Cardiac septum (tissue), 1 donor: ENCODE measurements around the gene ZNF428. TPM values are rescaled to one million over a fixed set of nuclear protein-coding genes. Genes with fewer than 3 reads are reported as not detected.
"Not testable (repeated sequence)": the region's sequence is repeated elsewhere in the genome, so short reads cannot be mapped to it uniquely, and the experiment has no call there.

ENCODE experiments used
- DNase-seq: peaks from one replicate; pipeline ENCODE4 v3.0.0-alpha.2; 2020; ENCODE audit warnings: low spot score
- intact Hi-C: fragments of 100-400 bp; cut with DNase I; formaldehyde crosslinking; loops from one replicate; pipeline ENCODE4 v1.14.0; 2022
- total RNA-seq: library from RNA; stranded (reverse); fragmentation: NEBNext Ultra II Directional; extraction: Animal tissue kit (Norgen Biotek cat#: 25700); gene quantifications from one replicate; pipeline ENCODE4 v1.2.1, GENCODE V29; 2021
- donor health status: DM: no; HTN: no; CAD: no.

Gene ZNF428
- total RNA-seq, 1 donor from 2014 or later: 35.6 TPM

- intact Hi-C loops: no loop called here
- no peak for DNase-seq
Observed at GRCh38 chr19:43622956-43623355, 3.5 kb upstream of the ZNF428 start.

GRCh38 chr19:43622070-43622469 is 2.6 kb upstream of the ZNF428 start:
- DNase-seq: no peak
- intact Hi-C loops: no loop called here

GRCh38 chr19:43620061-43621001 is 902 bp upstream of the ZNF428 start:
- DNase-seq: no peak
- intact Hi-C loops: no loop called here

DNA sequence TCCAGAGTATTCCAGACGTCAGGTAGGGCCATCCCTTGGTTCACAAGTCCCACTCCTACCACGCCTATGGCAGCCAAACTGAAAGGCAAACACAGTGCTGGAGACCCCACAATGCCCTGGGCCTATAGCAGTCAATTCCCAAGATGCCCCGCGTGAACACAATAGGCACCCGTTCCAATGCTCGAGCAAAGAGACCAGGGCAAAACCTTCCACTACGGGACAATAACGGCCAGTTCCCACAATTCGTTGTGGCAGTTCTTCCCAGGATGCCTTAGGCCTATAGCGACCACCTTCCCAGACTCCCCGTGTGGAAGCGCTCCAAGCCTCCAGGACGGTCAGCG is 538 bp downstream of the ZNF428 start:
- intact Hi-C loops: loop anchor here (1.0 kb wide), 1 partner anchor 23 kb away; the partner anchor contains the start of genes IRGQ and ZNF576
- DNase-seq: no peak

GRCh38 chr19:43616954-43617353 is 2.5 kb downstream of the ZNF428 start:
- DNase-seq: no peak
- intact Hi-C loops: no loop called here

DNA sequence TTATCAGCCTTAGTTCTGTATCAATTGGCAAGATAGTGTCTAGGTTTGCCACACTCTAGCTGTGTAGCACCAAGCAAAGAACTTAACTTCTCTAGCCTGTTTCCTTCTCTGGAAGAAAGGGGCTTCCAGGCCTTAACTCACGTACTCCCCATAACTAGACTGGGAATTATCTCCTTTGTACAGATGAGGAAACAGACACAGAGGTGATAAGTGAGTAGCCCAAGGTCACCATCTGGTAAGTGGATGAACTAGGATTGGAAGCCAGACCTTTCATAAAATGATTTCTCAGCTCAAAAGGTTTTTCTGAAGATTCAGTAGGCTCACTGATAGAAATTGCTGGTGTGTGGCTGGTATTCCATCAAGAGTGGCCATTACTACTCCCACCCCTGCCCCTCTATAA is 3.1 kb downstream of the ZNF428 start:
- intact Hi-C loops: no loop called here
- DNase-seq: no peak

DNA sequence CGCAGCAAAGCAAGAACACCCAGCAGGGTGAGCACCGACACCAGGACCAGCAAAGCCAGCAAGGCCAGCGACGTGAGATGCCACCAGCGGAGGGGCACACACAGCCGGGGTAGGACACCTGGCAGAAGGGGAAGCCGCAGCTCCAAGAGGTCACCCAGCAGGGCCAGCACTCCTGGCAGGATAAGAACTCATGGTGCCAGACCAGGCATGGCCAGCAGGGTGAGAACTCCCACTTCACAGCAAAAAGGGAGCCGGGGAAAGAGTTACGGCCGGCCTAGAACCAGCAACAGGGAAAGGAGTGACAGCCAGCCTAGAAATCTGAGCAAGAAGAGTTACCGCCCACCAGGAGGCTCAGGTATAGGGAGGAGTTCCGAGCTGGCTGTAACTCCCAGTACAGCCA is 7.1 kb downstream of the ZNF428 start:
- intact Hi-C loops: no loop called here
- no peak for DNase-seq

DNA sequence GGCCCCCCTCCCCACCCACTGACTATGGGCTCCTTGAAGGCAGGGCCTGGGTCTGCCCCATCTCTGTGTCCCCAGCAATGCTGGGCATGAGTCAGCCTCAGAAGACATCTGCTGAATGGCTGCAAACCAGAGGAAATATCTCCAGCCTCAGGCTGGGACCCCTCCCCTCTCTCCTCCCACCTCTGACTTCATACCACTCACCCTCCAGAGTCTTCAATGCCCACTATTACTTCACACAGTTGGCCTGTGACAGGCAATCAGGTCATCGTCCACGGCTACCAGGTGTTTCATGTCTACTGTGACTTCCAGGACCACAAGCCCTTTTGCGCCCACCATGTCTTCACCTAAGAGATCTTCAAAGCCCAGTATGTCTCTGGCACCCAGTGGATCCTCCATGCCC is 7.6 kb downstream of the ZNF428 start, which contains the start of gene SRRM5:
Gene SRRM5, plus strand, starts transcription at position 301 of the 400 bp plus-strand sequence. Its CDS starts 34 bp downstream, at position 335.
- no peak for DNase-seq
- intact Hi-C loops: no loop called here

DNA sequence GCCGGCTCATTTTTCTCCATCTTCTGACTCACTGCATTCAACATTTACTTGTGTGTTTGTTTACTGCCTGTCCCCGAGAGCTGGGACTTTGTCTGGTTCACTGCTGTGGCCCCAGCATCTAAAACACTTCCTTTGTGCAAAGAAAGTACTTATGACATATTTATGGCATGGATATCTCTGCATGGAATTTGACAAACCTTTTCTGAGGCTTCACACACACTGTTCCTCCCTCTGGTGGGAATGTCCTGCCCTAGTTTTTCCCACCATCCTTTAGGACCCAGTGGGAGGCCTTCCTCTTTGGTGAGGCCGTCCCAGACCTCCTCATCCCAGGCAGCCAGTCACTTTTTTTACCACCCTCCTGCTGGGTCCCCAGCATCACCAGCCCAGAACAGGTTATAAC is 8.9 kb downstream of the ZNF428 start:
- DNase-seq: no peak
- intact Hi-C loops: no loop called here

GRCh38 chr19:43609872-43610271 is 9.6 kb downstream of the ZNF428 start:
- intact Hi-C loops: no loop called here
- no peak for DNase-seq

DNA sequence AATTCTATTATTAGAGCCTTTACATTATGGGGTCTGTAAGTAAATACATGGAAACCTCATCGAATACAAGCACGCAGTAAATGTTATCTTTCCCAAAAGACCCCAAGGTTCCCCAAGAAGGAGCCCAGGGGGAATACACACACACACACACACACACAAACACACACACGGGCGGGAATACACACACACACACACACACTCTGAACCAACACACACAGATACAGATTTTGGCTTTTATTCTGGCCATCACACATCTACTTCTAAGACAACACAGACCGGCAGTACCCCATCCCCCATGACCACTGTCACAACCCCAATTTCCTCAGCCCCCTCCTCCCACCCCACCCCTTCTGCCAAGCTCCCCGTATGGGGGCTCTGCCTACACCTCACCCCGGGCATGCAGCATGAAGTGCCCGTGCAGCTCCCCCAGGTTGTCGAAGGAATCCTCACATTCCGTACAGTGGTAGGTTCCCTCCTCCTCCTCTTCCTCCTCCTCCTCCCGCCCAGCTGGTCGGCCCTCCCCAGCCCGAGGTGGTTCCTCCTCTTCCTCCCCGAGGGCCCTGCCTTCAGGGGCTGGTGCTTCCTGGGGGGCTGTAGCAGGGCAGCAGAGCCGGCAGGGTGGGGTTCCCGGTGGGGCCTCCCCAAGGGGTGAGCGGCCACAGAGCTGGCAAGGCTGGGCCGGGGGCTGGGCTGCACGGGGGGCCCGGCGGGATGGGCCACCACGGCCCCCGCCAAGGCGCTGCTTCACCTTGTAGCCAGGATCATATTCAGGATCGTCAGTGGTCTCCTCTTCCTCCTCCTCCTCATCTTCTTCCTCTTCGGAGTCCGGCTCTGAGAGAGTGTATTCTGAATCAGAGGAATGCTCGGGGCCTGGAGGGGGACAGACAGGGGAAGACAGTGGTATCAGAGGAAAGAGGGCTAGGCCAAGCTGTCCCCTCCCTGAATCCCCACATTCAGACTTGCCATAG is 11.9 kb downstream of the ZNF428 start:
- intact Hi-C loops: no loop called here
- no peak for DNase-seq

DNA sequence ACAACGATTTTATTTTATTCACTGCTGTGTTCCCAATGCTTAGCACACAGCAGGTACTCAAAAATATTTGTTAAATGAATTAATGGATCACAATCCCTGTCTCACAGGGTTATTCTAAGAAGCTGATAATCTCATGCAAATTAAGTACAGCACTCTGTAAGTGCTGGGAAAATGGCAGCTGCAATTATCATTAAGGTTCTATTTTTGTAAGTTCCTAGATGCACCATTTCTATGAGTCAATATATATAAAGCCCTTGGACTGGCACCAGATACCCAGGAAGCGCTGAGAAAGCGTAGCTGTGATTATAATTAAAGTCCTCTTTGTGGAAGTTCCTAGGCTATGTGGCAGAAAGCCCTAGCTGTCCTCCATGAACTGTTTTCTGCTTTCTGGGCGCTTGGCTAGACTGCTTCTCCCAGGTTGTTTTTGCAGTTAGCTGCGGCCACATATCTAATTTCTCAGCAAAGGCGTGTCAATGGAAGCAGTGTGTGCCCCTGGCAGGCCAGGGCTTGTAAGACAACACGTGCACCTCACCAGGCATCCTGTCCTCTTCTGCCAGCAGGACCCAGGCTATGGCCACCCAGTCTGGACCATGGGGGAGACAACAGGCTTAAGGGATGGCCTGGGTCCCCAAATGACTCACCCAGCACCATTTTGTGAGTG is 12.7 kb downstream of the ZNF428 start:
- intact Hi-C loops: no loop called here
- DNase-seq: no peak

GRCh38 chr19:43605875-43606568 is 13.4 kb downstream of the ZNF428 start:
- intact Hi-C loops: no loop called here
- DNase-seq: no peak

DNA sequence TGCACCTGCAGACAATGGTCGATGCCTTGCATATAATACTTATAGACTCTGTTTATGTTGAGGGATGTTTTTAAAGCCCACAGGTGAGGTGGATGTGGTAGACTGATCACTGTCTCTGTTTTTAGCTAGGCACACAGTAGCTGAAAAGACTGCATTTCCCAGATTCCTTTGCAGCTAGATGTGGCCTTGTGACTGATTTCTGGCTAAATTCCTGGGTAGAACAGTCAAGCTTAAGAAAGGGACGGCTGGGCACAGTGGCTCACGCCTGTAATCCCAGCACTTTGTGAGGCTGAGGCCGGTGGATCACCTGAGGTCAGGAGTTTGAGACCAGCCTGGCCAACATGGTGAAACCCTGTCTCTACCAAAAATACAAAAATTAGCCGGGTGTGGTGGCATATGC is 19.1 kb downstream of the ZNF428 start:
- DNase-seq, intact Hi-C loops: not testable (repeated sequence)

- intact Hi-C loops: no loop called here
- DNase-seq: no peak
Observed at GRCh38 chr19:43599635-43600295, 19.7 kb downstream of the ZNF428 start.

- intact Hi-C loops: no loop called here
- no peak for DNase-seq
Observed at GRCh38 chr19:43598445-43599240, 20.8 kb downstream of the ZNF428 start.

DNA sequence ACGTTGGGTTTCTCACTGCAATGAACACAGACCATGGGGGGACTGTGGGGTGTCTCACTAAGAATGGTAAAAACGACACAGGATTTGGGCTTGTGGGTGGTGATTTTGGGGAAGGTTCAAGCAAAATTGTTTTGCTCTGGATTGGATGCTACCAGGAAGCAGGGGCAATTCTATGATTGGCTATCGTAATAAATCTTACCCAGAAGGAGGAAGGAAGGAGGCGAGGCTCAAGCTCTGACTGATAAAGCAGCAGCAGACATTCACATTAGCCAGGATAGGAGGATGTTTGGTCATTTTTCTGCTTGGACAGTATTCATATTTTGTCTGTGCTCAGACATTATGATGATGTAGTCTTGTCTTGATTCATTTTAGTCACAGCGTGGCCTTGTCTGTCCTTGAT is 21.6 kb downstream of the ZNF428 start:
- intact Hi-C loops: loop anchor here (2.0 kb wide), 2 partner anchors 63 to 71 kb away; no protein-coding TSS in a partner anchor
- no peak for DNase-seq
